GM13976 (cell line): ENCODE measurements around the gene MAS1.
"Not testable (repeated sequence)": the region's sequence is repeated elsewhere in the genome, so short reads cannot be mapped to it uniquely, and the experiment has no call there.

Experiments
- DNase-seq: peaks from one replicate; pipeline ENCODE4 v3.0.0; 2012; ENCODE audit warnings: low spot score
- CTCF ChIP-seq: IDR thresholded peaks from 2 replicates; pipeline ENCODE4 v1.5.1; 2012; ENCODE audit warnings: borderline replicate concordance, mild to moderate bottlenecking; ENCODE audit not compliant: insufficient read depth; ENCODE audit errors: extremely low read depth, missing control alignments, control extremely low read depth
- in situ Hi-C: fragments of 300-500 bp; cut with MboI; formaldehyde crosslinking; loops from one replicate; pipeline ENCODE4 v1.12.0; 2022; ENCODE audit warnings: low sequenced_read_pairs, mixed read lengths, inconsistent platforms; ENCODE audit not compliant: unreplicated experiment

Gene MAS1

GRCh38 chr6:159890792-159891191 lies at the start of gene MAS1:
Gene MAS1 (plus strand): TSS chr6:159890988. CDS start chr6:159906956, 15,968 bp downstream.
- in situ Hi-C loops, result no loop called here
- TF ChIP-seq CTCF, result no peak
- no peak for DNase-seq

- no peak for DNase-seq
- in situ Hi-C loops, result no loop called here
- no peak for TF ChIP-seq CTCF
These were observed 48.8 kb upstream of the MAS1 start for GRCh38 chr6:159842035-159842434.

GRCh38 chr6:159844737-159845645 lies 45.8 kb upstream of the MAS1 start:
- in situ Hi-C loops, result no loop called here
- TF ChIP-seq CTCF, result no peak
- DNase-seq, result no peak

- DNase-seq, in situ Hi-C loops: not testable (repeated sequence)
These were observed 42.2 kb upstream of the MAS1 start for GRCh38 chr6:159848552-159848951.

GRCh38 chr6:159849851-159850250 lies 40.9 kb upstream of the MAS1 start:
- in situ Hi-C loops, result loop anchor here (25.0 kb wide), 1 partner anchor 612 kb away; no protein-coding TSS in a partner anchor
- DNase-seq, result not testable (repeated sequence)

GRCh38 chr6:159852877-159853276 lies 37.9 kb upstream of the MAS1 start:
- no peak for TF ChIP-seq CTCF
- in situ Hi-C loops, result loop anchor here (25.0 kb wide), 1 partner anchor 609 kb away; no protein-coding TSS in a partner anchor
- no peak for DNase-seq

GRCh38 chr6:159853754-159854153 lies 37.0 kb upstream of the MAS1 start:
- in situ Hi-C loops, result loop anchor here (25.0 kb wide), 1 partner anchor 609 kb away; no protein-coding TSS in a partner anchor
- DNase-seq, result no peak
- no peak for TF ChIP-seq CTCF

- in situ Hi-C loops, result loop anchor here (25.0 kb wide), 1 partner anchor 607 kb away; no protein-coding TSS in a partner anchor
- DNase-seq, result no peak
- no peak for TF ChIP-seq CTCF
These were observed 35.8 kb upstream of the MAS1 start for GRCh38 chr6:159854959-159855358.
